ENCODE results near the gene DNAJC4. TPM values are rescaled to one million over a fixed set of nuclear protein-coding genes. Genes with fewer than 3 reads are reported as not detected.

Gene DNAJC4
- total and polyA plus RNA-seq, 2 of the 8 experiments (the other 6 are each of a cell fraction or from before 2014, with no cell fraction given): 14.6 to 31.0 TPM

DNA sequence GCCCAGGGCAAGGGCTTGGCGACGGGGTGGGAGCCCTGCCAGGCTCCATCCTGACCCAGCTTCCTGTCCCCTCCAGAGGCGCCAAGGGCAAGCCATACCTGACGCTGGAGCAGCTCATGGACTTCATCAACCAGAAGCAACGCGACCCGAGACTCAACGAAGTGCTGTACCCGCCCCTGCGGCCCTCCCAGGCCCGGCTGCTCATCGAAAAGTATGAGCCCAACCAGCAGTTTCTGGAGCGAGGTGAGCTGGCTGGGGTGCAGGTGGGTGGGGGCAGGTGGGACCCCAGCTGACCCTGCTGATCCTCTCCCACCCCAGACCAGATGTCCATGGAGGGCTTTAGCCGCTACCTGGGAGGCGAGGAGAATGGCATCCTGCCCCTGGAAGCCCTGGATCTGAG is 26.0 kb downstream of the DNAJC4 start:
- Histone ChIP-seq H4K20me1 (replicated peaks in 1 of 2; ENCODE audit: control insufficient read depth in 1 of 2, insufficient read depth in 2 of 2, low read length in 2 of 2) (peaks cover 10 to 24% of the 10 kb centered on the region in 2 experiments), H3K4me1 (replicated peaks in 1 of 4; ENCODE audit: control insufficient read depth in 3 of 4, insufficient read depth in 4 of 4, low read length in 3 of 4) (peaks cover 0 to 9% (median 4%) of the 10 kb centered on the region in 4 experiments; a peak in 3 of 7 replicates), H3K79me2 (ENCODE audit: control insufficient read depth in 1 of 2, insufficient read depth in 2 of 2, low read length in 2 of 2) (peaks cover 0 to 23% of the 10 kb centered on the region in 2 experiments; a peak in 1 of 4 replicates), H4K91ac (replicated peaks; ENCODE audit: insufficient read length, low read length) (no peak overlapping the region), H3K56ac (replicated peaks; ENCODE audit: insufficient read length, low read depth, low read length) (no peak overlapping the region), H3K23me2 (ENCODE audit: low read depth, low read length) (peaks cover 7% of the 10 kb centered on the region; the same call in 1 of the 2 replicates), H3K9ac (replicated peaks in 1 of 4; ENCODE audit: extremely low read depth in 1 of 4, low read depth in 3 of 4, low read length in 3 of 4) (no peak overlapping the region), H3K36me3 (ENCODE audit: control insufficient read depth in 2 of 4, insufficient read depth in 4 of 4, low read length in 3 of 4) (peaks cover 20 to 59% (median 35%) of the 10 kb centered on the region in 4 experiments), H3K4me2 (ENCODE audit: insufficient read depth in 1 of 2, low read depth in 2 of 2, low read length in 2 of 2) (no peak overlapping the region), H2BK5ac (ENCODE audit: low read depth, low read length) (no peak overlapping the region), H3K14ac (ENCODE audit: insufficient read length) (no peak overlapping the region), H3K27ac (ENCODE audit: low read depth, low read length) (no peak overlapping the region), H2BK15ac (ENCODE audit: low read length) (no peak overlapping the region), H3K27me3 (replicated peaks in 1 of 4; ENCODE audit: control insufficient read depth in 3 of 4, extremely low read depth in 1 of 4, insufficient read depth in 3 of 4, low read length in 3 of 4) (no peaks in the 10 kb centered on the region), H2BK12ac (ENCODE audit: low read depth, low read length) (no peak overlapping the region), H4K8ac (ENCODE audit: extremely low read depth, insufficient read depth, low read length) (no peak overlapping the region), H2AK5ac (ENCODE audit: low read depth, low read length) (no peak overlapping the region), H4K5ac (ENCODE audit: insufficient read length, low read depth, low read length) (no peak overlapping the region), H3K18ac (ENCODE audit: extremely low read depth, low read length) (no peak overlapping the region), H3K23ac (ENCODE audit: insufficient read length) (no peak overlapping the region), H2BK120ac (replicated peaks; ENCODE audit: low read depth, low read length) (no peak overlapping the region), H2AFZ (ENCODE audit: low read length) (no peak overlapping the region), H3K4me3 (ENCODE audit: extremely low read depth in 1 of 4, insufficient read depth in 2 of 4, low read depth in 3 of 4, low read length in 4 of 4) (no peak overlapping the region), H3K79me1 (ENCODE audit: low read depth, low read length) (peaks cover 2% of the 10 kb centered on the region; the same call in 1 of the 2 replicates), H2BK20ac (ENCODE audit: low read length) (no peak overlapping the region), H3K4ac (replicated peaks; ENCODE audit: insufficient read length, low read depth, low read length) (no peak overlapping the region), H3K9me3 (ENCODE audit: insufficient read depth in 2 of 2, low read depth in 1 of 2, low read length in 1 of 2) (no peaks in the 10 kb centered on the region)
- ChIA-PET POLR2A (ENCODE audit: partially characterized antibody) (interaction anchor here (0.7 to 7.1 kb wide), 3 partner anchors 11 to 25 kb away, joined by 3 to 101 read pairs (median 36); partner anchors contain the start of gene PPP1R14B), CTCF (ENCODE audit: partially characterized antibody) (interaction anchor here (0.9 to 5.9 kb wide), 3 partner anchors 9 to 52 kb away, joined by 3 to 62 read pairs (median 3); partner anchors contain the start of gene FERMT3)
- FAIRE-seq: no peak
- TF ChIP-seq RXRA (IDR thresholded peaks at IDR 0.05; ENCODE audit: insufficient read depth, low read depth, low read length): no peak
- no peak for TF ChIP-seq KDM4A (IDR thresholded peaks at IDR 0.05; ENCODE audit: low read depth, low read length, severe bottlenecking)
- TF ChIP-seq POLR2A (IDR thresholded peaks at IDR 0.05; ENCODE audit: control extremely low read depth in 1 of 2, low read depth in 2 of 2, low read length in 2 of 2): no peak
- WGBS, 2 experiments (ENCODE audit: extremely low coverage in 1 of 2, insufficient coverage in 1 of 2, insufficient read length in 1 of 2, insufficient replicate concordance in 2 of 2, low coverage in 1 of 2, low lambda C conversion rate in 2 of 2, missing lambda C conversion rate in 1 of 2): 93% methylated on average over 15 of the region's 15 CpGs; no CpG with 5 or more reads in 1 of the 2 experiments
- DNase-seq (ENCODE audit: low read depth in 1 of 2, low spot score in 2 of 2): no peak

Measured in H1 (cell line).